GM18907 (cell line): ENCODE results near the gene NLRP7.

Experiments used
- ATAC-seq: cut with Tn5 transposase; IDR thresholded peaks from one replicate; pipeline ENCODE4 v1.9.1; 2021; ENCODE audit warnings: mild to moderate bottlenecking, moderate library complexity; ENCODE audit not compliant: unreplicated experiment

NLRP7 gene

DNA sequence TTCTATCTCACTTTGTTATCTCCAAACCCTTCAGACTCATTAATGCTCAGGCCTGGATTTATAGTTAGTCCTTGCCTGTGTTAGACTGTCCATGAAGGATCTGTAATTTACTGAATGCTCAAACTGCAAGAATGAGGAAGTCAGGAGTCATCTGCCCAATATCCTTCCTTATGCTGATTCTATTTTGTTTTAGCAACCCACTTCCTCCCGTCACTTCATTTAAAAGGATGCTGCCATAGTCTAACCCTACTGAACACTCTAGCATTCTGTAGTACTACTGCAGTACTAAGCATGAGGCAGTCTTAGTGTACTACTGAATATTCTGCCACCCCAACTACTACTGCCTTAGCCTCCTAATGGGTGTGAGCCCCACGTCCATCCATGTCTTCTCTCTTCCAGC, 71.8 kb downstream of the NLRP7 start:
- ATAC-seq: no peak

DNA sequence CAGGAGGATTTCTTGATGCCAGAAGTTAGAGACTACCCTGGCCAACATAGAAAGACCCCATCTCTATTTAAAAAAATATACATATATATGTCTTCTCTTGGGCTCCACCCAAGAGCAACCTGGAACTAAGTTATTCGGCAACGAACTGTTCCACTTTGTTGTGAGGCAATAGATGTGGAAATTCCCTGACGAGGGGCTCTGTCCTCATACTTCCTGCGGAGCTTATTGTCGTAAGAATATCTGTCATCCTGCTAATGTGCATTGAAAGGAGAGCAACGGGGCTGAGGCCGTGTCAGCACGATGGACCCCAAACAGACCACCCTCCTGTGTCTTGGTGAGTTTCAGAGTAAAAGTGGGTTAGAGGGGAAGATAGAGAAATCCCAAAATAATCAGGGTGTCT, 73.3 kb downstream of the NLRP7 start, which contains the start of gene FCAR:
TSS of gene FCAR (plus strand) at position 246 of the 400 bp plus-strand sequence. CDS start at position 301, 55 bp downstream.
- ATAC-seq: no peak
